HG02973 (cell line): Measurements from ENCODE around the gene RSRP1.
"Not testable (repeated sequence)": the region's sequence is repeated elsewhere in the genome, so short reads cannot be mapped to it uniquely, and the experiment has no call there.

Experiments used
- ATAC-seq: cut with Tn5 transposase; IDR thresholded peaks from one replicate; pipeline ENCODE4 v1.9.1; 2021; ENCODE audit warnings: moderate library complexity; ENCODE audit not compliant: unreplicated experiment

RSRP1 gene

GRCh38 chr1:25259813-25260212, 12.6 kb upstream of the RSRP1 start:
- ATAC-seq = not testable (repeated sequence)

- ATAC-seq = no peak
Measured at GRCh38 chr1:25257196-25257595, 9.9 kb upstream of the RSRP1 start.

- no peak for ATAC-seq
Measured at GRCh38 chr1:25256578-25256965, 9.3 kb upstream of the RSRP1 start.

GRCh38 chr1:25255706-25256577, 8.7 kb upstream of the RSRP1 start:
- ATAC-seq = no peak

GRCh38 chr1:25253911-25254310, 6.7 kb upstream of the RSRP1 start:
- ATAC-seq = no peak

GRCh38 chr1:25247829-25248754, 838 bp upstream of the RSRP1 start:
- peak; percentile 47 for ATAC-seq

- ATAC-seq = peak; percentile 2
Measured at GRCh38 chr1:25246600-25247023, 642 bp downstream of the RSRP1 start.

GRCh38 chr1:25245809-25246599, 1.2 kb downstream of the RSRP1 start:
- no peak for ATAC-seq

GRCh38 chr1:25245393-25245792, 1.9 kb downstream of the RSRP1 start:
- no peak for ATAC-seq

GRCh38 chr1:25243907-25244306, 3.3 kb downstream of the RSRP1 start:
- no peak for ATAC-seq

GRCh38 chr1:25239681-25240541, 7.3 kb downstream of the RSRP1 start:
- peak; percentile 60 for ATAC-seq

- no peak for ATAC-seq
Measured at GRCh38 chr1:25238046-25238445, 9.2 kb downstream of the RSRP1 start.

- ATAC-seq = not testable (repeated sequence)
Measured at GRCh38 chr1:25236261-25236660, 11.0 kb downstream of the RSRP1 start.

- not testable (repeated sequence) for ATAC-seq
Measured at GRCh38 chr1:25235411-25235810, 11.8 kb downstream of the RSRP1 start.

- peak; percentile 47 for ATAC-seq
Measured at GRCh38 chr1:25232866-25233784, 14.1 kb downstream of the RSRP1 start.

GRCh38 chr1:25232027-25232865, 15.0 kb downstream of the RSRP1 start, which contains the start of gene SYF2:
SYF2 (minus strand) TSS chr1:25232502; CDS start chr1:25232467, 35 bp downstream.
- peak; percentile 72 for ATAC-seq

- no peak for ATAC-seq
Measured at GRCh38 chr1:25223471-25223870, 23.8 kb downstream of the RSRP1 start.

GRCh38 chr1:25222606-25223005, 24.6 kb downstream of the RSRP1 start:
- no peak for ATAC-seq
